ENCODE results near the gene AIPL1.
A peak's percentile ranks its signal among the peaks of the same experiment; 100 is the strongest.

AIPL1 gene

GRCh38 chr17:6446516-6447100, 11.7 kb upstream of the AIPL1 start:
- Histone ChIP-seq H3K9me3 (ENCODE audit: control insufficient read depth, low read length) (no peaks in the 10 kb centered on the region), H3K4me1 (ENCODE audit: control insufficient read depth, insufficient read depth, low read length, poor library complexity, severe bottlenecking) (peaks cover 7% of the 10 kb centered on the region), H3K27ac (ENCODE audit: low read depth, low read length, severe bottlenecking) (no peak overlapping the region), H3K36me3 (ENCODE audit: control insufficient read depth, insufficient read depth, low read length) (peaks cover 55% of the 10 kb centered on the region), H3K4me3 (ENCODE audit: extremely low read depth, insufficient read depth, low read length, poor library complexity, severe bottlenecking) (no peak overlapping the region)
- 97% methylated on average over 7 of the region's 9 CpGs for WGBS, 2 experiments (ENCODE audit: insufficient coverage in 2 of 2)

- peaks cover 43% of the 10 kb centered on the region for H3K36me3 ChIP-seq (ENCODE audit: control insufficient read depth, insufficient read depth, low read length)
- H3K27ac ChIP-seq (ENCODE audit: low read depth, low read length, severe bottlenecking) = no peak overlapping the region
- H3K4me3 ChIP-seq (ENCODE audit: extremely low read depth, insufficient read depth, low read length, poor library complexity, severe bottlenecking) = peak overlapping the region; percentile 63
- WGBS, 2 experiments (ENCODE audit: insufficient coverage in 2 of 2) = 45 to 66% methylated on average over 9 to 13 of the region's 36 CpGs
- peaks cover 7% of the 10 kb centered on the region for H3K4me1 ChIP-seq (ENCODE audit: control insufficient read depth, insufficient read depth, low read length, poor library complexity, severe bottlenecking)
- H3K9me3 ChIP-seq (ENCODE audit: control insufficient read depth, low read length) = no peaks in the 10 kb centered on the region
These were observed 9.8 kb upstream of the AIPL1 start for GRCh38 chr17:6444571-6445335.

- H3K9me3 ChIP-seq (ENCODE audit: control insufficient read depth, low read length) = no peaks in the 10 kb centered on the region
- peak within 1 kb of the TSS; percentile 63 for H3K4me3 ChIP-seq (ENCODE audit: extremely low read depth, insufficient read depth, low read length, poor library complexity, severe bottlenecking)
- WGBS, 2 experiments (ENCODE audit: insufficient coverage in 2 of 2) = 1% methylated on average over 57 to 59 of the region's 62 CpGs
- peak within 1 kb of the TSS; percentile 97 for H3K27ac ChIP-seq (ENCODE audit: low read depth, low read length, severe bottlenecking)
- H3K4me1 ChIP-seq (ENCODE audit: control insufficient read depth, insufficient read depth, low read length, poor library complexity, severe bottlenecking) = peaks cover 7% of the 10 kb centered on the region
- H3K36me3 ChIP-seq (ENCODE audit: control insufficient read depth, insufficient read depth, low read length) = peaks cover 35% of the 10 kb centered on the region
These were observed 9.0 kb upstream of the AIPL1 start, which contains the start of gene PIMREG for GRCh38 chr17:6443692-6444570. PIMREG (plus strand) TSS chr17:6444455; CDS start chr17:6445111, 656 bp downstream.

GRCh38 chr17:6442775-6443174, 7.9 kb upstream of the AIPL1 start:
- Histone ChIP-seq H3K4me3 (ENCODE audit: extremely low read depth, insufficient read depth, low read length, poor library complexity, severe bottlenecking) (no peak overlapping the region), H3K9me3 (ENCODE audit: control insufficient read depth, low read length) (no peaks in the 10 kb centered on the region), H3K27ac (ENCODE audit: low read depth, low read length, severe bottlenecking) (no peak overlapping the region), H3K36me3 (ENCODE audit: control insufficient read depth, insufficient read depth, low read length) (peaks cover 24% of the 10 kb centered on the region), H3K4me1 (ENCODE audit: control insufficient read depth, insufficient read depth, low read length, poor library complexity, severe bottlenecking) (peaks cover 7% of the 10 kb centered on the region)
- 70% methylated on average over 4 of the region's 6 CpGs; no CpG with 5 or more reads in 1 of the 2 experiments for WGBS, 2 experiments (ENCODE audit: insufficient coverage in 2 of 2)

GRCh38 chr17:6439951-6440350, 5.0 kb upstream of the AIPL1 start:
- no peaks in the 10 kb centered on the region for H3K9me3 ChIP-seq (ENCODE audit: control insufficient read depth, low read length)
- 39 to 60% methylated on average over 1 to 2 of the region's 4 CpGs for WGBS, 2 experiments (ENCODE audit: insufficient coverage in 2 of 2)
- H3K27ac ChIP-seq (ENCODE audit: low read depth, low read length, severe bottlenecking) = peak overlapping the region; percentile 23
- H3K4me3 ChIP-seq (ENCODE audit: extremely low read depth, insufficient read depth, low read length, poor library complexity, severe bottlenecking) = no peak overlapping the region
- H3K36me3 ChIP-seq (ENCODE audit: control insufficient read depth, insufficient read depth, low read length) = no peaks in the 10 kb centered on the region
- H3K4me1 ChIP-seq (ENCODE audit: control insufficient read depth, insufficient read depth, low read length, poor library complexity, severe bottlenecking) = peaks cover 2% of the 10 kb centered on the region

GRCh38 chr17:6437956-6438355, 3.0 kb upstream of the AIPL1 start:
- no peaks in the 10 kb centered on the region for H3K9me3 ChIP-seq (ENCODE audit: control insufficient read depth, low read length)
- H3K4me3 ChIP-seq (ENCODE audit: extremely low read depth, insufficient read depth, low read length, poor library complexity, severe bottlenecking) = no peak overlapping the region
- H3K27ac ChIP-seq (ENCODE audit: low read depth, low read length, severe bottlenecking) = no peak overlapping the region
- WGBS, 2 experiments (ENCODE audit: insufficient coverage in 2 of 2) = 80 to 100% methylated on average over 1 of the region's 3 CpGs
- no peaks in the 10 kb centered on the region for H3K36me3 ChIP-seq (ENCODE audit: control insufficient read depth, insufficient read depth, low read length)
- no peaks in the 10 kb centered on the region for H3K4me1 ChIP-seq (ENCODE audit: control insufficient read depth, insufficient read depth, low read length, poor library complexity, severe bottlenecking)

- Histone ChIP-seq H3K27ac (ENCODE audit: low read depth, low read length, severe bottlenecking) (no peak overlapping the region), H3K4me1 (ENCODE audit: control insufficient read depth, insufficient read depth, low read length, poor library complexity, severe bottlenecking) (no peaks in the 10 kb centered on the region), H3K36me3 (ENCODE audit: control insufficient read depth, insufficient read depth, low read length) (no peaks in the 10 kb centered on the region), H3K9me3 (ENCODE audit: control insufficient read depth, low read length) (no peaks in the 10 kb centered on the region), H3K4me3 (ENCODE audit: extremely low read depth, insufficient read depth, low read length, poor library complexity, severe bottlenecking) (no peak overlapping the region)
- 50 to 53% methylated on average over 2 of the region's 4 CpGs for WGBS, 2 experiments (ENCODE audit: insufficient coverage in 2 of 2)
These were observed 2.5 kb upstream of the AIPL1 start for GRCh38 chr17:6437466-6437865.

- H3K27ac ChIP-seq (ENCODE audit: low read depth, low read length, severe bottlenecking) = no peak overlapping the region
- H3K9me3 ChIP-seq (ENCODE audit: control insufficient read depth, low read length) = peaks cover 3% of the 10 kb centered on the region
- no peaks in the 10 kb centered on the region for H3K4me1 ChIP-seq (ENCODE audit: control insufficient read depth, insufficient read depth, low read length, poor library complexity, severe bottlenecking)
- WGBS, 2 experiments (ENCODE audit: insufficient coverage in 2 of 2) = 10% methylated on average over 2 of the region's 9 CpGs; no CpG with 5 or more reads in 1 of the 2 experiments
- H3K4me3 ChIP-seq (ENCODE audit: extremely low read depth, insufficient read depth, low read length, poor library complexity, severe bottlenecking) = no peak overlapping the region
- H3K36me3 ChIP-seq (ENCODE audit: control insufficient read depth, insufficient read depth, low read length) = no peaks in the 10 kb centered on the region
These were observed 1.0 kb upstream of the AIPL1 start for GRCh38 chr17:6435968-6436367.

GRCh38 chr17:6430769-6431168, 4.2 kb downstream of the AIPL1 start:
- no peak overlapping the region for H3K4me3 ChIP-seq (ENCODE audit: extremely low read depth, insufficient read depth, low read length, poor library complexity, severe bottlenecking)
- peaks cover 6% of the 10 kb centered on the region for H3K9me3 ChIP-seq (ENCODE audit: control insufficient read depth, low read length)
- H3K27ac ChIP-seq (ENCODE audit: low read depth, low read length, severe bottlenecking) = no peak overlapping the region
- no peaks in the 10 kb centered on the region for H3K36me3 ChIP-seq (ENCODE audit: control insufficient read depth, insufficient read depth, low read length)
- no peaks in the 10 kb centered on the region for H3K4me1 ChIP-seq (ENCODE audit: control insufficient read depth, insufficient read depth, low read length, poor library complexity, severe bottlenecking)

- H3K36me3 ChIP-seq (ENCODE audit: control insufficient read depth, insufficient read depth, low read length) = no peaks in the 10 kb centered on the region
- WGBS, 2 experiments (ENCODE audit: insufficient coverage in 2 of 2) = 89 to 95% methylated on average over 7 of the region's 7 CpGs
- no peaks in the 10 kb centered on the region for H3K4me1 ChIP-seq (ENCODE audit: control insufficient read depth, insufficient read depth, low read length, poor library complexity, severe bottlenecking)
- H3K4me3 ChIP-seq (ENCODE audit: extremely low read depth, insufficient read depth, low read length, poor library complexity, severe bottlenecking) = no peak overlapping the region
- peaks cover 6% of the 10 kb centered on the region for H3K9me3 ChIP-seq (ENCODE audit: control insufficient read depth, low read length)
- H3K27ac ChIP-seq (ENCODE audit: low read depth, low read length, severe bottlenecking) = no peak overlapping the region
These were observed 5.7 kb downstream of the AIPL1 start for GRCh38 chr17:6429266-6429665.

Measured in mesodermal cell (in vitro differentiated cells).